HTR-8/SVneo (cell line): Measurements from ENCODE around the gene TAOK1.
A peak's percentile ranks its signal among the peaks of the same experiment; 100 is the strongest.

Source experiments
- DNase-seq: peaks from one replicate; pipeline ENCODE4 v3.0.0; 2011; ENCODE audit warnings: low spot score, mixed read lengths; ENCODE audit not compliant: insufficient read length
- FAIRE-seq: peaks from 2 replicates; lab custom pipeline; 2011; peaks lifted over from hg19 to GRCh38; lab: Jason Lieb, UNC

Gene TAOK1

DNA sequence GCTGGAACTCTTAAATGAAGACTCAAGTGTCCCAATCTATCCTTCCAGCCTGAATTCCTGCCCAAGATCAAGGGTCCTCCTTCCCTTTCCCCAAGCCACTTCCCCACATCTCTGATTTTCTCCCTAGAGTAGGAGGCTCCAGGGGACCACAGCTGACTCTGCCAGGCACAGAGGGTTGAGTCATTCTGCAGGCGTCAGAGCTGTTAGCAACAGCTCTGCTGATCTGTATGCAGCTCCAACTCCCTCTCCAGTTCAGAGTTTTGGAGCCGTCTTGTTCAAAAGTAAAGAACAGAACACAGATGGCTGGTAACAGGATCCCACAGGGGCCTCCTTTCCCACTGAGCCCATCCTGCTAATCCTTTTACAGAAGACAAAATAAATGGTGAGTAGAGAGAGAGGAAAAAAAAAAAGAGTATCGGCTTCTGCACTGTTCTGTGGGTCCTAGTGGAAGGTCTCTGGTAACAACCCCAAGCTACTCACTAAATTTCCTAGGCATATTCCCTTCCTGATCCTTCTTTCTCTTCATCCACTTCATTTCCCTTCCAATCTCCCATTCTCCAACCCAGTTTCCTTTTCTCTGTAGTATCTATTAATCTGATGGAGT, 13.4 kb upstream of the TAOK1 start:
- FAIRE-seq (peak; percentile 44), DNase-seq (peak; percentile 76)

DNA sequence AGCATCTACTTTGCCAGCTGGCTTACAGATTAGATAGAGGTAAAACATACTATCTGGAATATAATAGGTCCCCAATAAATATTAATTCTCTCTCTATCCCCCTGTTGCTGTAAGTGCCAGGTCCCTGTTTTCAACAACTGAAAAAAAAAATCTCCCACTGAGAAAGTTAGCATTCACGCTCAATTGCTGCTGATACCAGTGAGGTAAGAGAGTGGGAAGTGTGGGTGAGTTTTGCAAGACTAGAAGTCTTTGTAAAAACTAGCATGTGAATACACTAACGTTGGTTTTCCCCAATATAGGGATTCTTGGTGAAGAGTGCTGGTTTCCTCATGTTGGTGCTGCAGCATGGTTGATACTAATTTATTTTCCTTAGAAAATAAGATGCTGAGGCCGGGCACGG, 11.7 kb upstream of the TAOK1 start:
- FAIRE-seq (no peak), DNase-seq (no peak)

DNA sequence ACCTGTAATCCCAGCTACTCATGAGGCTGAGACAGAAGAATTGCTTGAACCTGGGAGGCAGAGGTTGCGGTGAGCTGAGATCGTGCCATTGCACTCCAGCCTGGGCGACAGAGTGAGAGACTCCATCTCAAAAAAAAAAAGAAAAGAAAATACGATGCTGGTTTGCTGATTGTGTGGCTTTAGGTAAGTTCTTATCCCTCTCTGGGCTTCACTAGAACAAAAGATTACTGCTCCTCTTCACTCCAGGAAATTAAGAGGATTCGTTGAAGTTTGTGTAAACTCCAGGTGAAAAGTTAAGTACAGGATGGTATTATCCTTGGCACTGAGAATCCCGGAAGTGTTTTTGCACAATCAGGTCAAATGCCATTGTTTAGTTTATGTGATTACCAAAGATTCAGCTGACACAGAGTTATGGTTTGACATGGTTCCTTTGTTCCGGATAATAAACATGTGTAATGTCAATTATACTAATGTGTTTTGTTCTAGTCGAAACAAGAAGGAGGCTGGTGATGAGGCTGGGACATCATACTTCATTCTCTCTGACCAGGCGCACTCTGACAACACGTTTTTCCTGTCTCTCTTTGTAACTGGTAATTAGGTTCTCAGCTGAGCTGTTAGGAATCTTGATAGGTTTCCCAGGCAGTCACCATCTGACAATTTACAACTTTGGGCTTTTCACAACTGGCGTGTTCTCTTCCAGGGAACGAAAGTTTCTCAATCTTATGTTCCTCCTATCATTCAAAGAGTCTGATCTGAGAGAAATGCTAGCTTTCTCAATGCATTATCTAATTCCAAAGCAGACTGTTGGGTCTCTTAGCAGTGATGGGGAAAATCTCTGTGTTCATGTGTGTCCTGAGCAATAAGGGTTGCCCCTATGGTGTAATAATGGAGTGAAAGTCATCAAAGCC, 10.8 kb upstream of the TAOK1 start:
- no peak for FAIRE-seq
- no peak for DNase-seq

DNA sequence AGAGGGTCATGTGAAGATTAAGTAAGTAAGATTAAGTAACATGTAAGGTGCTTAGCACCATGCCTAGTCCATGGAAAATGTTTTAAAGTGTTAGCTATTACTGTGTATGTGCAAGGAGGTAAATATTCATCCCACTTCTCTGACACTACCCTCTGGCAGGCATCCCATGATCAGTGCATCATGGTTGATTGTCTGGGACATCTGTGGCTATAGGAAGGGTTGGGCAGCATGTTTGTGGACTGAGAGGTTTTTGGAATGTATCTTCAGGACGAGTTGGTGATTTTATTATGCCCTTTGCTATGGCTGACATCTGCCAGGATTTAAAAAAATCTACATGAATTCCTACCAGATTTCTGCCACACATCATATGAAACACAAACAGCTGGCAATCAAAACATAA, 6.5 kb upstream of the TAOK1 start:
- no peak for DNase-seq
- no peak for FAIRE-seq

DNA sequence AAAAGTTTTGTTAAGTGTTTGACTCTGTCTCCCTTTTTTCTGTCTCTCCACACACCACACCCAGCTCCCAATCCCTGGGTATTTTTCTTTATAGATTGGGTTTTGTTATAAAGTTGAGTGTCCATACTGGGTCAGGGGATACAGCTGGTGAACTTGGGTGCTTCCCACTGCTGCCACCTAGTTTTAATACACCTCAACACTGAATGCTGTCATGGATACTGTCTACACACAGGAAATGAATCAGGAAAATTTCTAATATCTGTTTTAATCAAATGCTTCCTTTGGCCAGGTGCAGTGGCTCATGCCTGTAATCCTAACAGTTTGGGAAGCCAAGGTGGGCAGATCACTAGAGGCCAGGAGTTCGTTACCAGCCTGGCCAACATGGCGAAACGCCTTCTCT, 5.3 kb upstream of the TAOK1 start:
- DNase-seq (no peak), FAIRE-seq (no peak)

DNA sequence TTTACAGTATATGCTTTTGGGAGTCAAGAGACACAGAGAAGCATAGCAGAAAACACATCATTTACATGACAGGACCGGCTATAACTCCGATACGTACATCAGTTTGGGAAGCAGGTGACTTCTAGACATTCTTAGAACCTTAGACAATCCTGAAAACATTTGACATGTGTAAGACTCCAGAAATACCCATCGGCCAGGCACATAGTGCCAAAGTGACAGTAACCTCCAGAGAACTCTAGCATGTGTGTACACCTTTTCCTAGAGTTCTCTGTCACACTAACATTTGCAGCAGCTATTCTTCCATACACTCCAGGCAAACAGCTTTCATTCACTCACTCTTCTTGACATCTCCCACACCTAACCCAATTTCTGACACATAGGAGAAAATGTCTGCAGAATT, 3.4 kb upstream of the TAOK1 start:
- FAIRE-seq, result no peak
- DNase-seq, result no peak

DNA sequence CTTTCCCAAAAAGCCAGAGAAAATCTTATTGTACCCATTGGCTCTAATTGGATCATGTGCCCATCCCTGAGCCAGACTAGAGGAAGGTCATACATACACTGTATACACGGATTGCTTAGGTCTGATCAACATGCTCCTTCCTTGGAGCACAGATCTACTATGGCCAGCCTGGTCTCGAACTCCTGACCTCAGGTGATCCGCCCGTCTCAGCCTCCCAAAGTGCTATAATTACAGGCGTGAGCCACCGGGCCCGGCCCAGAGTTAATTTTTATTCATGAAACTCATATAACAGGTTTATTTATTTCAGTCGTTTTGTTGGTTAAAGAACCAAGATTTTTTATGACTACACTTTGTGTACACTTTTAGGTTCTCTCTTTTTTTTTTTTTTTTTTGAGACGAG, 1.2 kb upstream of the TAOK1 start:
- DNase-seq (no peak), FAIRE-seq (no peak)

DNA sequence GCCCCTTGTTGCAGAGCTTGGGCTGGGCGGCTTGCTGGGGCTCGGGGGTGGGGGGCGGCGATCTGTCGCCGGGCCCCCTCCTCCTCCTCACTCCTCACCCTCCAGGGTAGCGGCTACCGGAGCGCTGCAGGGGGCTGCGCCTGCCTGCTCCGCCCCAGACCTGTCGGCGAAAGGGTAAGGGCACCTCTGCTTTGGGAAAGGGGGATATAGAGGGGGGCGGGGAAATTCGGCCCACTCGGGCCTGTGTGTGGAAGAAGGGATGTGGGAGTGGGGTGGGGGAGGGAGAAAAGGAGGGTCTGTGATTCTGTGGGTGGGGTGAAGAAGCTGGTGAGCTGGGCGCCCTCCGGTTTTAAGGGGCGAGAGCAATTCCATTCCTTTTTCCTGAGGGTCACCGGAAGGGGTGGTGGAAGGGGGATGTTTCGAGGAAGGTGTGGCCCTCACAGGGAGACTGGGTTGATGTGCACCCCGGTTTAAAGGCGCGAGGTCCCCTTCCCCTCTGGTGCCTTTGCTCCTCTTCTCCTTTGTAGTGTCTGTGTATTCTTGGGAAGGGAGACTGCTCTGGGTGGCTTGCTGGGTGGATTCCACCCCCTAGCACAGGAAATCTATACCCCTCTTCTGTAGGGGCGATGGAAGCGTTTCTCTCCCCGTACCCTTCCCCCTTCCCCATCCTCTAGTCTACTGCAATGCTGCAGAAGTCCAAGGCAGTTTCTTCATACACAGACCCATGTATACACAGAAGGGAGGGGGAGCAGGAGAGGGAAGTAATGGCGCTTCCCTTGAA, 878 bp downstream of the TAOK1 start:
- DNase-seq (no peak), FAIRE-seq (peak; percentile 77)

DNA sequence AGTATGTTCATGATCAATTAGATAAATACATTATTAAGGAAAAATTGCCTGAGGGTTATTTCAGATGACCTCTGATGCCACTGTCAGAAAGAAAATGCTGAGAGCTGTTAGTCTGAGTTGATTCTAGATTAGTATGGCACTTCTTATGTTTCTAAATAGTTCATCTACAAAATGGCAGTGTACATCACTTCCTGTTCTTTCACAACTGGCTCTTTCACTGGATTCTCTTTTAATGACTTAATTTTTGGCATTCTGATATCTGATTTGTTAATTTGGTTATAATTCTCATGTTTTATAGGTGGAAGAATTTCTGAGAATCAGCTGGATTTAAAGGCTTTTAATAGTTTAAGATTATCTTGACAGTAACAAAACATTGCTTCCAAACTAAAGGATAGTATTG, 3.3 kb downstream of the TAOK1 start:
- no peak for DNase-seq
- no peak for FAIRE-seq

DNA sequence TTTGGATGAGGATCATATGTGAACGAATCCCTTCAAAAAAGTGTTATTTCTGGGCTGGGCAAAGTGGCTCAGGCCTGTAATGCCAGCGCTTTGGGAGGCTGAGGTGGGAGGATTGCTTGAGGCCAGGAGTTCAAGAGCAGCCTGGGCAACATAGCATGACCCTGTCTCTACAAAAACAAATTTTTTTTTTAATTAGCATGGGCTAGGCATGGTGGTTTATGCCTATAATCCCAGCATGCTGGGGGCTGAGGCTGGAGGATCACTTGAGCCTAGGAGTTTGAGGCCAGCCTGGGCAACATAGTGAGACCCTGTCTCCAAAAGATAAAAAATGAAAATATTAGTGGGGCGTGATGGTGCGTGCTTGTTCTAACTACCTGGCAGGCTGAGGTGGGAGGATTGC, 4.6 kb downstream of the TAOK1 start:
- no peak for DNase-seq
- FAIRE-seq, result no peak

DNA sequence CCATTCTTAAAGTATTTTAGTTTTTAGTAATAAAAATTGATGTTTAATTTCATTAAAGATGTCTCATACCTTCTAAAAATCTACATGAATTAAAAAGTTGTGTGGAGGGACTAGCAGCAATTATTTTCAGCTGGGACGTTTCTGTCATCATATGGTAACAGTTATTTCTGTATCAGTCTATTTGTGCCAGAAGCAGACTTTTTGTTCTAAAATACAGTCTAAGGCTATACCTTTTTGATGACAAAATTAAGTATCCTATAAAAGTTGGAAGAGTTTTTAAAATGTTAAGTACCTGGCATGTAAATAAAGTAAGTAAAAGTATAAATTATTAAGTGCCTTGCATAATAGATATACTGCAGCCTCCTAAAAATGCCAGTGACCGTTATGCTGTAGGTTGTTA, 5.9 kb downstream of the TAOK1 start:
- DNase-seq (no peak), FAIRE-seq (no peak)

DNA sequence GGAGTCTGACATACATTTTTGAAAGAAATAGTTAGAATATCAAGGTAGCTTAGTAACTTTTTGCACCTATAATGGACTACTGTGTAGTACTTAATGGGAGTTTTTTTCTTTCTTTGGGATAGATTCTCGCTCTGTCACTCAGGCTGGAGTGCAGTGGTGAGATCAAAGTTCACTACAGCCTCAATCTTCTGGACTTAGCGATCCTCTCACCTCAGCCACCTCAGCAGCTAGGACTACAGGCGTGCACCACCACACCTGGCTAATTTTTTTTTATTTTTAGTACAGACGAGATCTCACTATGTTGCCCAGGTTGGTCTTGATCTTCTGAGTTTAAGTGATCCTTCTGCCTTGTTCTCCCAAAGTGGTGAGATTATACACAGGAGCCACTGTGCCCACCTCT, 9.5 kb downstream of the TAOK1 start:
- no peak for FAIRE-seq

DNA sequence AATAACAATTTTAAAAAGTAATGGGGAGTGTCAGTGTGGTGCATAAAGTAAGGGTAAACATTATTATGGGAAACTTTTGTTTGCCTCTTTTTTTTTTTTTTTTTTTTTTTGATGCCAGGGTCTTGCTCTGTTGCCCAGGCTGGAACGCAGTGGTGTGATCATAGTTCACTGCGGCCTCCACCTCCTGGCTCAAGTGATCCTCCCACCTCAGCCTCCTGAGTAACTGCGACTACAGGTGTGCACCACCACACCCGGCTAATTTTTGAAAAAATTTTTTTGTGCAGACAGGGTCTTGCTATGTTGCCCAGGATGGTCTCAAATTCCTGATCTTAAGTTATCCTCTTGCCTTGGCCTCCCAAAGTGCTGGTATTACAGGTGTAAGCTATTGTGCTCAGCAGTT, 10.7 kb downstream of the TAOK1 start:
- FAIRE-seq (no peak), DNase-seq (no peak)

More for the DNA sequence above, 9.5 kb downstream of the TAOK1 start:
- no peak for DNase-seq

DNA sequence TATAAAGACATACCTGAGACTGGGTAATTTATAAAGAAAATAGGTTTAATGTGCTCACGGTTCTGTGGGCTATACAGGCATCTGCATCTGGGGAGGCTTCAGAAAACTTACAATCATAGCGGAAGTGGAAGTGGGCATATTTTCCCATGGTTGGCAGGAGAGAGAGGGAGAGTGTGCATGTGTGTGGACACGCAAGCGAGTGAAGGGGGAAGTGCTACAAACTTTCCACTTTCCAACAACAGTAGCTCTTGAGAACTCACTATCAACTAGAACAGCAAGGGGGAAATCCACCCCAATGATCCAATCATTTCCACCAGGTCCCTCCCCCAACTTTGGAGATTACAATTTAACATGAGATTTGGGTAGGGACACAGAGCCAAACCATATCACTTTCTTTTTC, 11.1 kb downstream of the TAOK1 start:
- DNase-seq, result no peak
- FAIRE-seq, result no peak

DNA sequence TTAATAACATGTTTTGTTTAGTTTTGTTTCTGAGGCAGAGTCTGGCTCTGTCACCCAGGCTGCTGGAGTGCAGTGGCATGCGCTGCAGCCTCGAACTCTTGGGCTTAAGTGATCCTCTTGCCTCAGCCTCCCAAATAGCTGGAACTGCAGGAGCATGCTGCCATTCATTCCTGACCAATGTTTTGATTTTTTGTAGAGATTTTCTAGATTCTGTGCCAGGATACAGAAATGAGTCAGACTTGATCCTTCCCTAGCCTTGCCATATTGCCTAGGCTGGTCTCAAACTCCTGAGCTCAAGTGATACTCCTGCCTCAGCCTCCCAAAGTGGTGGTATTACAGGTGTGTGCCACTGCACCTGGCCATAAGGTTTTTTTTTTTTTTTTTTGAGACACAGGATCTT, 17.7 kb downstream of the TAOK1 start:
- FAIRE-seq, result no peak
- DNase-seq, result no peak

DNA sequence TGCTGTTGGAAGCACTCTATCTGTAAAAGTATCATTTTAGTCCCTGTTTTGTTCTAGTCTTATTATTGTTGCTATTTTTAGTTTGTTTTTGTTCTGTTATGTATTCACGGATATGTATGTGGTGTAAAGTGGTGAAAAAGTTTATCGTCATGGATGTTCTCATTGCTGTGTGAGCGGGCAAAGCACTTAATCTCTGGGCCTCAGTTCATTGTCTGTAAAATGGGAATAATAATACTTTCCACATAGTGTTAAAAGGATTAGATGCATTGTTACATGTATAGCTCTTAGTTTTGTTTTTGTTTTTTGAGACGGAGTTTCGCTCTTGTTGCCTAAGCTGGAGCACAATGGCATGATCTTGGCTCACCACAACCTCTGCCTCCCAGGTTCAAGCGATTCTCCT, 19.8 kb downstream of the TAOK1 start:
- no peak for FAIRE-seq
- DNase-seq, result no peak

DNA sequence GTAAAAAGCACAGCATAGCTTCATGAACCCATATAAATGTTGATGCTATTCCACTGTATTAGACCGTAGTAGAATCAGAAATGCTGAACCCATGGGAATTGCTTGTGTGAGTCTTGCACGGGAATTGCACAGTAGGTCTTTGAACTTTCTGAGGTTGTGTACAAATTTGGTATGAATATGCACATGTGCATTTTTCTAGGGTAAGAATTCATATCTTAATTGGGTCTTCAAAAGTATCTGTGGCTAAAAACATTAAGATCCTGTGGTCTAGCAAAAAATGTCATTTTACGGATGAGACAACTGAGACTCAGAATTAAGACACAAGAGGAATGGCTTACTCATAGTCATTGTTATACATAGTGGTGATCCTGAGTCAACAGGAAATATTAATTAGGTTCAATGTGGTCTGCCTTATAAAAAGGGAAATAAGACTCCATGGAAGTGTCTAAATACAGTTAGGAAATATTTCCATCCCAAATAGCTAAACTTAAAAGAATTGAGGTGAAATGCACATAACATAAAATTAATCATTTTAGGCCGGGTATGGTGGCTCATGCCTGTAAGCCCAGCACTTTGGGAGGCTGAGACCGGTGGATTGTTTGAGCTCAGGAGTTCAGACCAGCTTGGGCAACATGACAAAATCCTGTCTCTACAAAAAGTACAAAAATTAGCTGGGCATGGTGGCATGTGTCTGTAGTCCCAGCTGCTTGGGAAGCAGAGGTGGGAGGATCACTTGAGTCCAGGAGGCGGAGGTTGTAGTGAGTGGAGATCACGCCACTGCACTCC, 22.8 kb downstream of the TAOK1 start:
- FAIRE-seq (no peak), DNase-seq (peak; percentile 29)

DNA sequence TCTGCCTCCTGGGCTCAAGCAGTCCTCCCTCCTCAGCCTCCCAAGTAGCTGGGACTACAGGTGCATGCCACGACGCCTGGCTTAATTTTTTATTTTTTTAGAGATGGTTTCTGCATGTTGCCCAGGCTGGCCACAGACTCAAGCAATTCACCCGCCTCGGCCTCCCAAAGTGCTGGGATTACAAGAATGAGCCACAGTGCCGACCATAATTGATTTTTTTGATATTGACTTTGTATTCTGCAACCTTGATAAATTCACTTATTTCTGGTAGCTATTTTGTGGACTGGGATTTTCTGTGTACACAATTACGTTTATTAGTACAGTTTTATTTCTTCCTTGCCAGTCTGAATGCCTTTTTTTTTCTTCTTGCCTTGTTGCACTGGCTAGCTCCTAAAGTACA, 30.0 kb downstream of the TAOK1 start:
- no peak for DNase-seq
- no peak for FAIRE-seq

DNA sequence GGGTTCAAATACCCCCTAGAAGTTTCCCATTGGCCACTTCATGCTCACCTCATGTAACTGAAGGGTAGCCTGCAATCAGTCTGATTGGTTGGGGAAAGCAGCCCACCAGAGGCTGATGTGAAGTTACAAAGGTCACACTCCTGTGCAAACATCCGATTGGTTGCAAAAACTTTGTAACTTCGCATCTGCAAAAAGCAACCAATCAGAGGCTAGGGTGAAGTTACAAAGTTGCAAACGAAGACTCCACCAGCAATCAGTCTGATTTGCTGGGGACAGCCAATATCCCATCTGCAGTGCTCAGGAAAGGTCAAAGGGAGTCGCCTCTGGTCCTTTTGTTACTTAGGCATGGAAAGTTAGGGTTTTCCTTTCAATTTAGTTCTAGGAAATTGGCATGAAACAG, 40.1 kb downstream of the TAOK1 start:
- FAIRE-seq (no peak), DNase-seq (no peak)

DNA sequence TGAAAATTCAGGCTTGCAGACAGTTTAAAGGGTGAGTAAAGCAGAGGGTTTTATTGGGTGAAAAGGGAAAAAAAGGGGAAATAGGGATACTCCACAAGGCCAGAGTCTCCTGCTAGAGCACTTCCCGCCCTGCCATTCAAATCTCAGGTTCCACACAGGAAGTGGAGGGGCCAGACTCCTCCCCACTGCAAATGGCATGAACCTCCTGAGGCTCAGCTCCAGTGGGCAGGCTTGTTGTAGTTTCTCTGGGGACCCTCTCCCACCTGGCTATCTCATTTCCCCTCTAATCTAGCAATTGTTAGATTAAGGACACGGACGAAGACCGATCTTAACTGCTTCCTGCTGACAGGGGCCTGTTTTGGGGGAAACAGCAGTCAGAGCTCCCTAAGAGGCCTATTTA, 43.4 kb downstream of the TAOK1 start:
- DNase-seq, result no peak

More for the DNA sequence above, 43.4 kb downstream of the TAOK1 start:
- FAIRE-seq, result no peak
